Measurements from ENCODE around the gene RNF123.

The RNF123 gene

GRCh38 chr3:49666592-49666991 lies 22.8 kb upstream of the RNF123 start:
- DNase-seq (ENCODE audit: insufficient read length, low spot score), result no peak
- TF ChIP-seq SPI1 (IDR thresholded peaks at IDR 0.05; ENCODE audit: low read depth, low read length) (no peak), POLR2AphosphoS5 (IDR thresholded peaks at IDR 0.05; ENCODE audit: low read depth, low read length) (no peak), TAF1 (IDR thresholded peaks at IDR 0.05; ENCODE audit: low read depth, low read length) (no peak), POU2F2 (IDR thresholded peaks at IDR 0.05; ENCODE audit: low read depth, low read length) (no peak), PAX5 (IDR thresholded peaks at IDR 0.05; ENCODE audit: insufficient read depth, low read length, severe bottlenecking) (no peak)
- no peak for FAIRE-seq

- TF ChIP-seq SPI1 (IDR thresholded peaks at IDR 0.05; ENCODE audit: low read depth, low read length) (no peak), POLR2A (IDR thresholded peaks at IDR 0.05; ENCODE audit: low read depth, low read length) (no peak), TAF1 (IDR thresholded peaks at IDR 0.05; ENCODE audit: low read depth, low read length) (no peak), POLR2AphosphoS5 (IDR thresholded peaks at IDR 0.05; ENCODE audit: low read depth, low read length) (no peak), POU2F2 (IDR thresholded peaks at IDR 0.05; ENCODE audit: low read depth, low read length) (no peak), PAX5 (IDR thresholded peaks at IDR 0.05; ENCODE audit: insufficient read depth, low read length, severe bottlenecking) (no peak)
- FAIRE-seq, result no peak
- DNase-seq (ENCODE audit: insufficient read length, low spot score), result no peak
These were observed 21.5 kb upstream of the RNF123 start for GRCh38 chr3:49667701-49668413.

DNA sequence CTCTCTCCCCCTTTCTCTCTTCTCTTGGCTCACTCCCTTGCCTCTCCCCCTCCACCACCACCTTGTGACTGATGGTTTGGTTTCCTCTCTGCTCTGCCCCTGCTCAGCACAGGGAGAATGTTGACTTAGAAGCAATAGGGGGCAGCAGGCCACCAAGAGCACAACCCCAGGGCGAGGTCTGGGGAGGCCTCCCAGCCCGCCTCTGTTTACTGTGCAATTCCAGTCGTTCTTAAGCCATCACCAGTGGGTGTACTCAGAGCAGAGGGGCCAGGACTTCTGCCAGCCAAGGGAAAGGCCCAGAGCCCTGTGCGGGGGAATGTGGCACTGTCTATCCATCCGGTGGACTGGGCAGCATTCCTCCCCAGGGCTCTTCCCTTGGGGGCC lies 21.0 kb upstream of the RNF123 start:
- DNase-seq (ENCODE audit: insufficient read length, low spot score) (no peak), FAIRE-seq (no peak)
- TF ChIP-seq POLR2A (IDR thresholded peaks at IDR 0.05; ENCODE audit: low read depth, low read length), result no peak

DNA sequence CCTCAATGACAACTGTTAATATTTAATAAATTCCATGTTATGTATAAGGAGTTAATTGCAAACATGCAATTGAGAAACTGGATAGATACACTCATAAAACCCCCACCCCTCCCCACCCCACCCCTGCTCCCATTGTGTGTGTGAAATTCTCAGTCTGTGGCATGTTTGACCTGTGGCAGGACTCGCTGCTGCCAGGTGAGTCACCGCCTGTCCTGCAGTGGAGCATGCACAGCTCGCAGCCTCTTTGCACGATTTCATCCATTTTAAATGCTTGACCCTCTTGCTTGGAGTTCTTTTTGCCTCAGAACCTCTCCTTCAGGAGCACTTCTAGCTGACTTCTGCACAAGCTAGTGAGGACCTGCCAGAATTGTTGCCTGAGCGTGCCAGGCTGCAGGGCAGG lies 20.5 kb upstream of the RNF123 start:
- TF ChIP-seq TAF1 (IDR thresholded peaks at IDR 0.05; ENCODE audit: low read depth, low read length), result no peak
- no peak for TF ChIP-seq POLR2A (IDR thresholded peaks at IDR 0.05; ENCODE audit: low read depth, low read length)
- TF ChIP-seq POU2F2 (IDR thresholded peaks at IDR 0.05; ENCODE audit: low read depth, low read length), result no peak
- FAIRE-seq, result no peak

DNA sequence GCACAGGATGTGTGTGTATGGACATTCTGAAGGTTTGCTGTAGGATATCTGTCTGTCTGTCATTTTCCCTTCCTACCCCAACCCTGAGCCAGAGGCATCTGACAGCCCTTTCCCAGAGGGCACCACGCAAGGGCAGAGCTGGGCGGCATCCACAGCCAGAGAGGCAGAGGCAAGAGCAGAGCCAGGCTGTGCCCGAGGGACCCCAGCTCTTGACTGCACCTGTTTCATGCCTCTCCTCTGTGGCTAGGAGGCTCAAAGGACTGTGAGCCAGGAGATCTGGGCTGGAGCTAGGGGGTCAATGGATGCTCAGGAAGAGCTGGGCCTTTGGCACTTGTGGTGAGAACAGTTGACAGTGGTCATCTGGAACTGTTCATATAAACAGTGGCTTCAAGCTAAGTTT lies 20.0 kb upstream of the RNF123 start:
- FAIRE-seq, result no peak
- no peak for DNase-seq (ENCODE audit: insufficient read length, low spot score)
- TF ChIP-seq POLR2AphosphoS5 (IDR thresholded peaks at IDR 0.05; ENCODE audit: low read depth, low read length) (no peak), TAF1 (IDR thresholded peaks at IDR 0.05; ENCODE audit: low read depth, low read length) (no peak)

More for the DNA sequence above, 20.5 kb upstream of the RNF123 start:
- no peak for DNase-seq (ENCODE audit: insufficient read length, low spot score)

DNA sequence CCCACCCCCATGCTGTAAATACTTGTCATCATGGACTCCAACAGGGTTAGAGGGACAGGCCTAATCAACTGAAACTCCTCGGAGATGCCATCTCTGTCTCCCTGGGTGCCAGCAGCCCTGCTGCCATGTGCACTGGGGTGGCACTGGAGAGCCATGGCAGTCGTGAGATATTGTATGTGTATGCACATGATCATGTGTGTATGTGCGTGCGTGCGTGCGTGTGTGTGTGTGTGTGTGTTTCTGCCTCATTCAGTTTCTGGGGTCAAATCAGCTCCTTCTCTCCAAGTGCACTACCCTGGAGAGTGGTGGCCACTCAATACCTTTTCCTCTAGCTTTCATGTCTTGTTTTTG lies 18.4 kb upstream of the RNF123 start:
- no peak for TF ChIP-seq PAX5 (IDR thresholded peaks at IDR 0.05; ENCODE audit: insufficient read depth, low read length, severe bottlenecking)
- no peak for TF ChIP-seq TAF1 (IDR thresholded peaks at IDR 0.05; ENCODE audit: low read depth, low read length)
- no peak for TF ChIP-seq POLR2A (IDR thresholded peaks at IDR 0.05; ENCODE audit: low read depth, low read length)
- TF ChIP-seq POLR2AphosphoS5 (IDR thresholded peaks at IDR 0.05; ENCODE audit: low read depth, low read length), result no peak
- no peak for TF ChIP-seq SPI1 (IDR thresholded peaks at IDR 0.05; ENCODE audit: low read depth, low read length)
- no peak for TF ChIP-seq POU2F2 (IDR thresholded peaks at IDR 0.05; ENCODE audit: low read depth, low read length)
- FAIRE-seq, result peak; percentile 38
- no peak for DNase-seq (ENCODE audit: insufficient read length, low spot score)

DNA sequence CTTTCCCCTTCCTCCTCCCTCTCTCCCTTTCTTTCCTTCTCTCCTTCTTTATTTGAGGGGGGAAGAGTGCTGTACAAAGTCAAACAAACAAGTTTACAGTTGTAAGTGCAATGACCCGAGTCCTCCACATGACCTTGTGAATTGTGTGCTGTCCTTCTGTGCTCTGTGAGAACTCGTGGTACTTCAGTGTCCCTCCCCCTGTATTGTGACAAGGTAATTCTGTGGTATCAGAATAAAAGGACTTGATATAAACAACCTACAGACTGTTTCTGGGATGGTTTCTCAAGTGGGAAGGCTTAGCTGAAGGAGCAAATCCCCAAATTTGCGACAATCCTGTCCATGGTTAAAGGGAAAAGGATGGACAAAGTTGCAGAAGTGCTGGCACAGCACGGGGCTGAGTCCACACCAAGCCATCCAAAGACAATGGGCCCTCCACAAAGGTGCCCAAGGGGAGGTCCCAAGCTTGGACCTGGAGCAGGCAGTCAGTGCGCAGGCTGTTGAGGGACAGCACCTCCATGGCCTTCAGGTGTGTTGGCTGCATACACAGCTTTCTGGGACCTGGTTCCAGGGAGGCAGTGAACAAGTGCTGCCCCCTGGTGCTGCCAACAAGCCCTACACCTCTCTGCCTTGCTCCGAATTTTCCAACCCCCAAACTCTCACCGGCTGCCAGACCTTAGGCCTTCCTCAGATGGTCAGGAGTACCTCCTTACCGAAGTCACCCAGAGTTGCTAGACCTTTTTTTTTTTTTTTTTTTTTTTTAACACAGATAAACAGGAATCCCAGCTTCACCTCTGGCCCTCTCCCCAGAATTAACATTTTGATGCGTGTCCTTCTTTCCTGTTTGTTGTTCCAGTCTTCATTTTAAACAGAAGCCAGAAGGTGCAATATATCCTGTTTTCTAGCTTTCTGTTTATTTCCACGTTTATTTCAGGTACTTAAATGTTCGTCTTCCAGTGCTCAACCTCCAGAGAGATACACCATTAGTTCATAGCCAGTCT lies 17.8 kb upstream of the RNF123 start:
- FAIRE-seq, result peak; percentile 93
- TF ChIP-seq POLR2AphosphoS5 (IDR thresholded peaks at IDR 0.05; ENCODE audit: low read depth, low read length) (no peak), POU2F2 (IDR thresholded peaks at IDR 0.05; ENCODE audit: low read depth, low read length) (peak; percentile 78; the same call in 1 of the 2 replicates)
- peak; percentile 77 for DNase-seq (ENCODE audit: insufficient read length, low spot score)

- FAIRE-seq, result no peak
These were observed 16.1 kb upstream of the RNF123 start for GRCh38 chr3:49673121-49673714.

GRCh38 chr3:49673715-49674496 lies 15.5 kb upstream of the RNF123 start, which contains the start of gene APEH:
Gene APEH, plus strand, starts transcription at chr3:49674351. Its CDS starts 51 bp downstream, at chr3:49674402.
- peak; percentile 31; the same call in 1 of the 2 replicates for TF ChIP-seq POLR2A (IDR thresholded peaks at IDR 0.05; ENCODE audit: low read depth, low read length)
- 0 out of 2 replicates have a peak, but pooled peaks have one; percentile 51 for TF ChIP-seq POU2F2 (IDR thresholded peaks at IDR 0.05; ENCODE audit: low read depth, low read length)
- no peak for TF ChIP-seq SPI1 (IDR thresholded peaks at IDR 0.05; ENCODE audit: low read depth, low read length)
- TF ChIP-seq POLR2AphosphoS5 (IDR thresholded peaks at IDR 0.05; ENCODE audit: low read depth, low read length), result 0 out of 2 replicates have a peak, but pooled peaks have one; percentile 8
- TF ChIP-seq TAF1 (IDR thresholded peaks at IDR 0.05; ENCODE audit: low read depth, low read length), result no peak
- FAIRE-seq (peak; percentile 99), DNase-seq (ENCODE audit: insufficient read length, low spot score) (peak; percentile 98)

More at GRCh38 chr3:49673121-49673714, 16.1 kb upstream of the RNF123 start:
- no peak for DNase-seq (ENCODE audit: insufficient read length, low spot score)
- TF ChIP-seq POU2F2 (IDR thresholded peaks at IDR 0.05; ENCODE audit: low read depth, low read length), result no peak
- peak; percentile 70 for TF ChIP-seq POLR2A (IDR thresholded peaks at IDR 0.05; ENCODE audit: low read depth, low read length)
- TF ChIP-seq TAF1 (IDR thresholded peaks at IDR 0.05; ENCODE audit: low read depth, low read length), result no peak
- TF ChIP-seq SPI1 (IDR thresholded peaks at IDR 0.05; ENCODE audit: low read depth, low read length), result no peak
- 0 out of 2 replicates have a peak, but pooled peaks have one; percentile 6 for TF ChIP-seq POLR2AphosphoS5 (IDR thresholded peaks at IDR 0.05; ENCODE audit: low read depth, low read length)
- no peak for TF ChIP-seq PAX5 (IDR thresholded peaks at IDR 0.05; ENCODE audit: insufficient read depth, low read length, severe bottlenecking)
